GM19193 (cell line): Measurements from ENCODE around the gene SPP2.

Source experiments
- POLR2A ChIP-seq: IDR thresholded peaks from 4 replicates; pipeline ENCODE4 v1.6.1; 2011; ENCODE audit not compliant: insufficient read depth, insufficient read length; ENCODE audit errors: extremely low read depth

The SPP2 gene

DNA sequence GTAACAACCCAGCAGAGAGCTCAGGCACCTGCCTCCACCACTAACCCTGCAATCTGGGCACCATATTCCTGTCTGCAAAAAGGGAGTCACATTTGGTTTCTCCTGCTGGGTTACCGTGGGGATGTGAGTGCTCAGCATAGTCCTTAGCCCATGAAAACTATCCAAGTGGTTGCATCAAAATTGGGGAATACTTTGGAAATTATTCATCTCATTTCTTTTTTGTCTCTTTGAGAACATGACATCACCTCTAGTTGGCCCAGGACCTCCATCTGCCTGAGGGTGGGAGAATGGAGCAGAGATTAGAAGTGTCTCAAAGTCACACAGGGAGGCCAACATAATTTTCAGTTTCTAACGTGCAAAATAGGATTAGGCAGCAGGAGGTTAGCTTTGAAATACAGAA lies 19.3 kb upstream of the SPP2 start:
- no peak for TF ChIP-seq POLR2A

DNA sequence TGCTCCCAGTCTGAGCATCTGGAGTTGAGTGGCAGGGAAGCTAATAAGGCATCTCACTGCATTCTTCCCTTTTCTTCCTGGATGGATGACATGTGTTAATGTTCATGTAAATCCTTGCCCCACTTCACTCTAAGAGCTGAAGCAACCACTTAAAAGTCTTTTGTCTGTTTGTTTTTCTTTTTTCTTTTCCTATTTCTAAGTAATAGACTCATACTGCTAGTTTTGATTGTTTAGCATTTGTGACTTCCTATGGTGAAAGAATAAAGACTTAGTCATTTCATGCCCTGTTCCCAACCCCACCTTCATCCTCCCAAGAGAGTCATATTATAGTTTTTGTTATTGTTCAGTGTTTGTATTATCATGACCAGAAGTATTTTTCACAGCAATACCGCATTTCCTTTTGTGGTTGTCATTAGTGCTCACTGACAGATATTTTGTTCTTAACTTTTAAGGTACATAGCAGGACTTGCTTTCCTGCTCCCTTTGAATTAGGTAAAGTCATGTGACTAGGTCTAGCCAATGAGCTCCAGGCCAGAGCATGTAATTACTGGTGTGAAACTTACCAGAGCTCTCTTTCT lies 18.1 kb upstream of the SPP2 start:
- no peak for TF ChIP-seq POLR2A

- no peak for TF ChIP-seq POLR2A
Observed at GRCh38 chr2:234033174-234033573, 17.3 kb upstream of the SPP2 start.

GRCh38 chr2:234033885-234034284 lies 16.6 kb upstream of the SPP2 start:
- no peak for TF ChIP-seq POLR2A

DNA sequence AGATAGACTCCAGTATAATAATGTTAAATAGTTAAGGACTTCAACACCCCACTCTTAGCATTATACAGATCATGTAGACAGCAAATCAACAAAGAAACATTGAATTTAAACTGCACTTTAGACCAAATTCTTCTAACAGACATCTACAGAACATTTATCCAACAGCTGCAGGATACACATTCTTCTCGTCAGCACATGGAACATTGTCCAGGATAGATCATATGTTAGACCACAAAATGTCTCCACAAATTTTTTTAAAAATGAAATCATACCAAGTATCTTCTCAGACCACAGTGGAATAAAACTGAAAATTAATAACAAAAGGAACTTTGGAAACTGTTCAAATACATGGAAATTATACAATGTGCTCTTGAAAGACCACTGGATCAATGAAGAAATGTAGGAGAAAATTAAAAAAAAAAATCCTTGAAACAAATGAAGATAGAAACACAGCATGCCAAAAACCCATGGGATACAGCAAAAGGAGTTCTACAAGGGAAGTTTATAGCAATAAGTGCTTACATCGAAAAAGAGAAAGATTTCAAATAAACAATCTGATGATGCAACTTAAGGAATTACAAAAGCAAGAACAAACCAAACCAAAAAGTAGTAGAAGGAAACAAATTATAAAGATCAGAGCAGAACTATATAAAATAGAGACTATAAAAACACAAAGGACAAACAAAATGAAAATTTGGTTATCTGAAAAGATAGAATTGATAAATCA lies 12.3 kb upstream of the SPP2 start:
- TF ChIP-seq POLR2A: no peak

GRCh38 chr2:234044157-234044556 lies 6.3 kb upstream of the SPP2 start:
- TF ChIP-seq POLR2A: no peak

DNA sequence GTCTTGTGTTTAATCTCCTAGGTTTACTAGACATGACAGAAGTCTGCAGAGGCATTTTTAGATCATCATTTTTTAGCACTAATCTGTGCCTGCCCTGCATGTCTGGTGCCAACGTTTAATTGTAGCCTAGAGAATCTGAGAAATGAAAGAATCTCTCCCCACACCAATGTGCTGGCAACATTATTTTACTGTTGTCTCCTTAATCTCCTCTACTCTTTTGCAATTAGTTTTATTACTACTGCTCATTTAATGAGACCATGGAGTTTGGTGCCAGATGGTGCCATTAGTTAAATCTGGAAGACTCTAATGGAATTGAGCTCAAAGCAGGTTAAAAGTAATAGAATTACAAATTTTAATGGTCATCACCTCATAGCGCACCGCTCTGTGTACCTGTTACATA lies 4.0 kb upstream of the SPP2 start:
- TF ChIP-seq POLR2A: no peak

- no peak for TF ChIP-seq POLR2A
Observed at GRCh38 chr2:234047361-234047760, 3.1 kb upstream of the SPP2 start.

DNA sequence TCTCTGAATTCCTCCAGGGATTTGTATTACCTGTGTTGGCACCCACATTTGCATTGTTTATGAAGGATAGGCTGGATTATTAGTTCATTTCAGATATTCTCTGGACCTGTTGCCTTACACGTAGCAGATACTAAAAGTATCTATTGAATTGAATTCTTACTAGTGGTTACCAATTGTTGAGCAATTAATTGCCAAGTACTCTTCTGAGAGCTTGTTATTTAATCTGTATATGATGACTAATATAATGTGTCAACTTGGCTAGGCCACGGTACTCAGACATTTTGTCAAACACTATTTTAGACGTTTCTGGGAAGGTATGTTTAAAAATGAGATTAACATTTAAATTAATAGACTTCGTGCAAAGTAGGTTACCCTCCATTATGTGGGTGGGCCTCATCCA lies 2.5 kb upstream of the SPP2 start:
- TF ChIP-seq POLR2A: no peak

- TF ChIP-seq POLR2A: no peak
Observed at GRCh38 chr2:234051374-234052070, 1.0 kb downstream of the SPP2 start.

DNA sequence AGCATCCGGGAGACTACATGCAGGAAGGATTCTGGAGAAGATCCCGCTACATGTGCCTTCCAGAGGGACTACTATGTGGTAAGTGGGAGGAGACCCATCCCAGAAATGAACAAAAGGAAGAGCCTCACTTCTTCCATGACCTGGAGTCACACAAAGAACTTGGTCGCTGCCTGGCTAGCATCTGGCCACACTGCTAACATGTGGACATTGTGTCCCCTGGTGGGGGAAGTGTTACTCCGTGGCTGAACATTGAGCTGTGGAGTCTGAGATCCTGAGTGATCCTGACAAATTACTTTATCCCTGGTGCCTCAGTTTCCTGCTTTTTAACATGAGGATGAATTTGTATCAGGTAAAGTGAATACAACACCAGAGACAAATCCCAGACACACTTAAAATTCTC lies 8.4 kb downstream of the SPP2 start:
- TF ChIP-seq POLR2A: no peak

DNA sequence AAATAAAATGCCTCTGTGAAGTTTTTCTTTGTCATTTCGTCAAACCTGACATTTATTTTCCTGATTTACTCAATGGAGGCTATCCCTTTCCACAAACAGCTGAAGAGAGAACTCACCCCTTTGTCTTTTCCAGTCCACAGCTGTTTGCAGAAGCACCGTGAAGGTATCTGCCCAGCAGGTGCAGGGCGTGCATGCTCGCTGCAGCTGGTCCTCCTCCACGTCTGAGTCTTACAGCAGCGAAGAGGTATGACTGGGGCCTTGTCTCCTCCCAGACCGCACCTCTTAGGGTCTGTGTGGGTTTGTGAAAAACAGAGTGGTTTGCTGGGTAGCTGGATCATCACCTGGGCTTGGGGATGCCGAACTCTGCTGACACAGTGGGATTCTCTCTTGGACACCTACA lies 9.7 kb downstream of the SPP2 start:
- TF ChIP-seq POLR2A: no peak

- TF ChIP-seq POLR2A: no peak
Observed at GRCh38 chr2:234061624-234062257, 11.2 kb downstream of the SPP2 start.

DNA sequence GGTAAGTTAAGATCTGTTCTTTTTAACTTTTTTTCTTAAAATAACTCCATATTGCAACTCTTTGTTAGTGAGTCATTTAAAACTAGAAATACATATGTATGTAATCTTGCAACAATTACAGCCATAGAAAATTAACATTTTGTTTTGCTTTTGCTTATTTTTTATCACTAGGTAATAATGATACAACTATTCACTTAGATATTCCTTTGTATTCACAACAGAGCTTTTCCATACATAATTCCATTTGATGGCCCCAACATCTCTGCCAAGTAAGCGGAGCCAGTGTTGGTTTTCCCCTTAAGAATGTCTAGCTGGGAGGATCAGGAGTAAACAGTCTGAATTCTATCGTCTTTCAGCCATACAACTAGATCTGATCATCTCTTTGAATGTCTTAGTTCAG lies 16.1 kb downstream of the SPP2 start:
- no peak for TF ChIP-seq POLR2A

GRCh38 chr2:234071664-234072063 lies 21.2 kb downstream of the SPP2 start:
- TF ChIP-seq POLR2A: no peak

DNA sequence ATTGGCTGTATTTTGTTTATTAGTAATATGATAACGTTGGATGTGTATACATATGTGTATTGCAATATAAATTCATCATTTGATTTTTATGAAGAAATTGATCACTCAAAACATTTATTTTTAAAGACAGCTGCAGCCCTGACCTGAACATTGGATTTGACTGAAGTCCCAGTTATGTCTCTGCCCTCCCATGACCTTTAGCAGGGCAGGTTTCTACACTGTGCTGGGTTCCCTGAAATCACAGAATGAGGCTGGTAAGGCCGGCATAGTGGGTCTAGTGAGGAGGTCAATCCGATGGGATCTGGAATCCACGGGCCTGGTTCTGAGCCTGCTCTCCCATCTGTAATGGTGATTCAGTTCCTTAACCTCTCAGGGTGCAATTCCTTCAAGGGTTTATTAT lies 22.0 kb downstream of the SPP2 start:
- no peak for TF ChIP-seq POLR2A

GRCh38 chr2:234074751-234075517 lies 24.4 kb downstream of the SPP2 start:
- no peak for TF ChIP-seq POLR2A
